LNCAP (cell line): ENCODE data around the gene PDLIM3.

Experiments
- CTCF ChIP-seq: fragments of 450-650 bp; IDR thresholded peaks from 2 replicates; pipeline ENCODE4 v1.5.1; 2017; ENCODE audit warnings: mild to moderate bottlenecking

The PDLIM3 gene

GRCh38 chr4:185573651-185574199 lies 38.4 kb upstream of the PDLIM3 start:
- TF ChIP-seq CTCF: no peak

- no peak for TF ChIP-seq CTCF
Observed at GRCh38 chr4:185570727-185571126, 35.4 kb upstream of the PDLIM3 start.

DNA sequence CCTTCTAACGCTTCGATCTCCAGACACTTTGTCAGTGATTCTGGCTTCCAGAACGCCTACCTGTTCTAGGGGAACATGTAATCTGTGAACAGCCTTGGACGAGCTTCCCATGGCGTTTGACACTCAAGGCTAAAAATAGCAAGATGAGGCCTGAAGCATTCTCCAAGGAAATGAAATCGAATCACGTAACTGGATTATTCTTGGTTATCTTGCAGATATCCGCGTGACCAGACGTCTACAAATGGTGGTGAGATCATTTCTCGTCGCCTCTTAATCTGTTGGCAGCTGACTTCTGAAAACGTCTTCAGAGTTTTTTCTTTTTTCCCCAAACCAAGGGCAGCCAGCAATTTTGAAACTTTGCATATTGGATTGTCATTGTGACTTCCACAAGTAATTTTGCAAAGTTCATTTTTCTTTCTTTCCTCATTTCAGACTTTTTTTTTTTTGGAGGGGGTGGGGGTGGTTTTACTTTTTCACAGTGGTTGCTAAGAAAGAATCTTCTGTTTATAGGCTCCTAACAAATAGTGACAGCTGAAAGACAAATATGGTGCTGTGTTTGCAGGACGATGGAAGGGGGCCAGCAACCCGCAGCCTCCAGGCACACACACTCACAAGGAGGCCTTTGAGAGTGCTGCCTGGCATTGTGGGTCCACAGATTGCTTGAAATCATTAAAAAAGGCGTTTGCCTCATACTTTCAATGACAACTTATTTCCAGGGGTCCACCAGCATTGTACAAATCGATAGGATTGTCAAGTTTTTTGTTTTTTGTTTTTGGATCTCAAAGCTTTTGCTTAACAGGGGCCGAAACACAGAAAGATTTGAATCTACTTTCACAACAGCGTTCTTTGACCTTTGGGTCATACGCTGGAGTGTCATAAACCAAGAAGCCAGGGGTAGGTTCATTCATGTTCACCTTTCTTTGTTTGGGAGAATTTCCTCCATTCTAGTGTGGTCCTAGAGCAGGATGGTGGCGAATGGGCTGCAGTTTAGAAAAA lies 32.4 kb upstream of the PDLIM3 start:
- no peak for TF ChIP-seq CTCF

GRCh38 chr4:185566972-185567371 lies 31.7 kb upstream of the PDLIM3 start:
- TF ChIP-seq CTCF: no peak

DNA sequence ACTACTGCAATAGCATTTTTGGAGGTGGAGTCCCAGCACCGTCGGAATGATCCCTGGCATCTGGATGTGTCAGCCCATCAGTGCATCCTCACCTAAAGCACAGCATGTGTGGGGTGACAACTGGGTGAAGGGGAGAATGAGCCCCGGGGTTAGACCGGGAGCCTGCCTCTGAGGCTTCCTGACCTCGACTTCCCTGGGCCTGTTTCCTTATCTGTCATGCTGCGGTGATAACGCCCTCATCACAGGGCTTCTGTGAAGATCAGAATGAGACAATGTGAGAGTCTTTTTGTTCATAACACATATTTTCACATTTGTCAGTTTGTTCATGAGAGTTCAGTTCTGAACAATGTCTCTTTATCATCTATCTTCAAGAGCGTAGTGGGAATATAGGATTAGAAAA lies 31.1 kb upstream of the PDLIM3 start:
- no peak for TF ChIP-seq CTCF

GRCh38 chr4:185565696-185566095 lies 30.4 kb upstream of the PDLIM3 start:
- TF ChIP-seq CTCF: no peak

DNA sequence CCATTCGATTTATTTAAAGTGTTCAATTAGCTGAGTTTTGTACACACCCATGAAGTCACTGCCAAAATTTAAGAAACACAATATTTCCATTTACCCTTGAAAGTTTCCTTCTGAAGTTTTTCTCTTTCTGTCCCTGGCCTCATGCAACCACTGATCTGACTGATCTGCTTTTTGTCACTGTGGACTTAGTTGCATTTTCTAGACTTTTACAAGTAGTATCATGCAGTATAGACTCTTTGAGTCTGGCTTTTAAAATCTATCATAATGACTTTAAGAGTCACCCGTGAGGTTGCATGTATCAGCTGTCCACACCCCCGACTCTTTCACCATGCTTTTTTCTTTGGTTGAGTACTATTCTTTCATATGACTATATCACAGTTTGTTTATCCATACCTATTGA lies 29.0 kb upstream of the PDLIM3 start:
- TF ChIP-seq CTCF: no peak
